Naive thymus-derived CD4-positive, alpha-beta T cell (primary cell): ENCODE measurements around the gene ATP2B2. TPM values are rescaled to one million over a fixed set of nuclear protein-coding genes. Genes with fewer than 3 reads are reported as not detected.

Source experiments
- ATAC-seq: fragments of 150-1000 bp; cut with Tn5 transposase; 2 replicates; pipeline ENCODE4 v1.10.0; 2021; ENCODE audit warnings: mild to moderate bottlenecking, moderate library complexity
- CTCF ChIA-PET: fragments of 350-600 bp; sonication (Branson Sonifier 250); formaldehyde crosslinking; loops from one replicate; lab custom pipeline; 2021; ENCODE audit warnings: antibody characterized with exemption; lab: Charles Lee
- POLR2A ChIA-PET: fragments of 350-600 bp; sonication (Branson Sonifier 250); formaldehyde crosslinking; loops from one replicate; lab custom pipeline; 2021; ENCODE audit warnings: antibody characterized with exemption, inconsistent platforms; lab: Charles Lee
- DNase-seq, 9 donors: peaks; one replicate each; pipeline versions ENCODE4 v3.0.0 to v3.0.0-alpha.2; 2020 to 2022; ENCODE audit warnings: mixed read lengths in 1 of 9
- H3K27ac ChIP-seq: one replicate; pipeline ENCODE4 v1.7.0; 2013; ENCODE audit warnings: mild to moderate bottlenecking, low read depth, low read length, moderate library complexity
- H3K27me3 ChIP-seq, 2 donors: one replicate each; pipeline ENCODE4 v1.7.0; 2013; ENCODE audit warnings: low read length in 2 of 2, mild to moderate bottlenecking in 2 of 2, moderate library complexity in 2 of 2; ENCODE audit not compliant: control insufficient read depth in 2 of 2, insufficient read depth in 2 of 2
- H3K36me3 ChIP-seq, 3 experiments: 1 replicate in 2 of 3; 2 replicates in 1 of 3; pipeline ENCODE4 v1.7.0; 2013; ENCODE audit warnings: low read length in 3 of 3, mild to moderate bottlenecking in 3 of 3, moderate library complexity in 1 of 3; ENCODE audit not compliant: insufficient read depth in 3 of 3, control insufficient read depth in 2 of 3
- H3K4me1 ChIP-seq, 2 donors: one replicate each; pipeline ENCODE4 v1.7.0; 2013; ENCODE audit warnings: low read length in 2 of 2, mild to moderate bottlenecking in 2 of 2, moderate library complexity in 1 of 2; ENCODE audit not compliant: control insufficient read depth in 2 of 2, insufficient read depth in 2 of 2
- H3K4me3 ChIP-seq: 2 replicates; pipeline ENCODE4 v1.7.0; 2013; ENCODE audit warnings: mild to moderate bottlenecking, low read length
- H3K9me3 ChIP-seq, 3 experiments: 1 replicate in 2 of 3; 2 replicates in 1 of 3; pipeline ENCODE4 v1.7.0; 2013; ENCODE audit warnings: low read length in 3 of 3; ENCODE audit not compliant: control insufficient read depth in 2 of 3
- H3K27ac Mint-ChIP-seq, 9 donors: one replicate each; pipeline ENCODE4 v1.8.0; 2020 to 2022; ENCODE audit warnings: mixed read lengths in 9 of 9, mild to moderate bottlenecking in 8 of 9, moderate library complexity in 5 of 9, inconsistent platforms in 2 of 9
- H3K27me3 Mint-ChIP-seq, 5 donors: one replicate each; pipeline ENCODE4 v1.8.0; 2021 to 2022; ENCODE audit warnings: mixed read lengths in 5 of 5, mild to moderate bottlenecking in 1 of 5
- H3K36me3 Mint-ChIP-seq, 5 donors: one replicate each; pipeline ENCODE4 v1.8.0; 2020 to 2022; ENCODE audit warnings: mixed read lengths in 5 of 5, mild to moderate bottlenecking in 3 of 5, inconsistent platforms in 1 of 5
- H3K4me1 Mint-ChIP-seq, 7 donors: one replicate each; pipeline ENCODE4 v1.8.0; 2020 to 2022; ENCODE audit warnings: mixed read lengths in 7 of 7, mild to moderate bottlenecking in 3 of 7, inconsistent platforms in 1 of 7
- H3K4me3 Mint-ChIP-seq, 10 donors: one replicate each; pipeline ENCODE4 v1.8.0; 2020 to 2022; ENCODE audit warnings: mild to moderate bottlenecking in 10 of 10, mixed read lengths in 10 of 10, moderate library complexity in 6 of 10, inconsistent platforms in 2 of 10
- H3K9me3 Mint-ChIP-seq, 11 donors: one replicate each; pipeline ENCODE4 v1.8.0; 2020 to 2022; ENCODE audit warnings: mixed read lengths in 11 of 11, mild to moderate bottlenecking in 4 of 11, inconsistent platforms in 1 of 11, moderate library complexity in 1 of 11
- intact Hi-C, 2 donors: fragments of 100-400 bp; cut with micrococcal nuclease; formaldehyde crosslinking; loops; one replicate each; pipeline ENCODE4 v1.15.1; 2023
- polyA plus RNA-seq, 2 donors: library from polyadenylated mRNA; unstranded; fragments of 300-500 nt; fragmentation: Illumina TruSeq; gene quantifications; one replicate each; pipeline ENCODE4 v1.2.3, GENCODE V29; 2021
- total RNA-seq, 6 experiments: library from RNA in 5 of 6; stranded (reverse) in 5 of 6; gene quantifications; 1 replicate in 5 of 6; 2 replicates in 1 of 6; pipeline ENCODE4 v1.2.3 and lab custom pipeline; 2021 to 2026

The ATP2B2 gene
- total and polyA plus RNA-seq, 7 experiments from 2014 or later: not detected

DNA sequence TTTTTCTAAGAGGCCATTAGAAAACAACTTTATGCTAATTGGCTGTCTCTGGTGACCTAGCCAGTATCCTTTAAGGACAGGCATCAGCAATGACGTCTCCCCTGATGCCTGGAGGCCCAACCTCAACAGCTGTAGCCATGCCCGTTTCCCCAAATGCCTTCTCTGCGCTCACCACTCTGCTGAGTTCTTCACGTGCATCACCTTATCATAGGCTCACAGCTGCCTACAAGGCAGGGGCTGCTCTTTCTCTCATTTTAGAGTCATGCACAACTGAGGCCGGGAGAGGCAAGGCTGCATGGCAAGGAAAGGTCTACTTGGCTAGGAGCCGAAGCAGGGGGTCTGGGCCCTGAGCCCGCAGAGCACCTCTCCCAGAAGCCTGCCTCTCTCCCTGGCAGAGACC, 140.6 kb downstream of the ATP2B2 start:
- DNase-seq (no peak), ATAC-seq (no peak)
- Mint-ChIP-seq H3K27ac (no peak overlapping the region), H3K27me3 (peaks cover 3 to 22% (median 10%) of the 10 kb centered on the region in 5 donors), H3K4me1 (peaks cover 0 to 16% (median 0%) of the 10 kb centered on the region in 7 donors), H3K4me3 (no peak overlapping the region), H3K36me3 (peaks cover 0 to 5% (median 3%) of the 10 kb centered on the region in 5 donors), H3K9me3 (peaks cover 0 to 5% (median 0%) of the 10 kb centered on the region in 11 donors)
- intact Hi-C loops: no loop called here
- ChIA-PET CTCF (no interaction called here), POLR2A (no interaction called here)
- no peaks in the 10 kb centered on the region for H3K9me3 ChIP-seq
- H3K4me1 ChIP-seq: no peaks in the 10 kb centered on the region
- no peaks in the 10 kb centered on the region for H3K27me3 ChIP-seq
- no peak overlapping the region for H3K27ac ChIP-seq
- no peak overlapping the region for H3K4me3 ChIP-seq
- H3K36me3 ChIP-seq: no peaks in the 10 kb centered on the region

DNA sequence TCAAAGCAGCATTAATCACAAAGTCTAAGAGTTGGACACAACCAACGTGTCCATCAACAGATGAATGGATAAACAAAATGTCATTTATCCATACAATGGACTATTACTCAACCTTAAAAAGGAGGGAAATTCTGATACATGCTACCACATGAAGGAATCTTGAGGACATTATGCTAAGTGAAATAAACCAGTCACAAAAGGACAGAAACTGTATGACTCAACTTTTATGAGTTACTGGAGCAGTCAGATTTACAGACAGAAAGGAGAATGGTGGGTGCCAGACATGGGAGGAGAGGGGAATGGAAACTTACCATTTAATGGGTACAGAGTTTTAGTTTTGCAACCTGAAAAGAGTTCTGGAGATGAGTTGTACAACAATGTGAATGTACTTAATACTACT, 141.5 kb downstream of the ATP2B2 start:
- ChIA-PET POLR2A (no interaction called here), CTCF (no interaction called here)
- Mint-ChIP-seq H3K4me3 (no peak overlapping the region), H3K36me3 (peaks cover 0 to 5% (median 3%) of the 10 kb centered on the region in 5 donors), H3K9me3 (peaks cover 0 to 5% (median 0%) of the 10 kb centered on the region in 11 donors), H3K27me3 (peaks cover 3 to 22% (median 5%) of the 10 kb centered on the region in 5 donors), H3K4me1 (peaks cover 0 to 16% (median 0%) of the 10 kb centered on the region in 7 donors), H3K27ac (no peak overlapping the region)
- H3K36me3 ChIP-seq: no peaks in the 10 kb centered on the region
- intact Hi-C loops: no loop called here
- no peaks in the 10 kb centered on the region for H3K4me1 ChIP-seq
- H3K4me3 ChIP-seq: no peak overlapping the region
- H3K27ac ChIP-seq: no peak overlapping the region
- H3K9me3 ChIP-seq: no peaks in the 10 kb centered on the region
- ATAC-seq (no peak), DNase-seq (no peak)
- H3K27me3 ChIP-seq: no peaks in the 10 kb centered on the region

GRCh38 chr3:10361375-10361774, 144.0 kb downstream of the ATP2B2 start:
- H3K4me3 Mint-ChIP-seq: no peak overlapping the region
- peaks cover 0 to 7% (median 0%) of the 10 kb centered on the region in 7 donors for H3K4me1 Mint-ChIP-seq
- Histone ChIP-seq H3K9me3 (no peaks in the 10 kb centered on the region), H3K36me3 (no peaks in the 10 kb centered on the region), H3K27me3 (no peaks in the 10 kb centered on the region), H3K4me1 (no peaks in the 10 kb centered on the region), H3K4me3 (no peak overlapping the region), H3K27ac (no peak overlapping the region)
- intact Hi-C loops: no loop called here
- no peak overlapping the region for H3K27ac Mint-ChIP-seq
- H3K9me3 Mint-ChIP-seq: peaks cover 0 to 5% (median 0%) of the 10 kb centered on the region in 11 donors
- peaks cover 0 to 15% (median 5%) of the 10 kb centered on the region in 5 donors for H3K27me3 Mint-ChIP-seq
- POLR2A ChIA-PET: no interaction called here
- CTCF ChIA-PET: interaction anchor here (1.1 kb wide), 1 partner anchor 9 kb away, joined by 3 read pairs; no protein-coding TSS in a partner anchor
- H3K36me3 Mint-ChIP-seq: peaks cover 0 to 4% (median 0%) of the 10 kb centered on the region in 5 donors
- ATAC-seq: no peak
- no peak for DNase-seq

DNA sequence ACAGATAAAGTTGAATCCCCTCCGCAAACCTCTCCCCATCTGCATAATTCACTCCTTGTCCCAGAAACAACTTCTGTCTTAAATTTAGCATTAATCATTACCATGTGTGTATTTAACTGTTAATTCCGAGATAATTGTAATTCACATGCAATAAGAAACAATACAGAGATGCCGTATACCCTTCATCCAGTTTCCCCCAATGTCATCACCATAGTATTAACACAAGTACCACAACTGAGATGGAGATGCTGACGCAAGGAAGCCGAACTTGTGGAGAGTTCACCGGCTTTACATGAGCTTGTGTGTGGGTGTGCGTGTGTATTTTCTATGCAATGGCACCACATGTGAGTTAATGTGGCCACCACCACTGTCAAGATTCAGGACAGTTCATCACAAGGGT, 144.9 kb downstream of the ATP2B2 start:
- ATAC-seq (no peak), DNase-seq (no peak)
- H3K36me3 ChIP-seq: no peaks in the 10 kb centered on the region
- POLR2A ChIA-PET: no interaction called here
- Mint-ChIP-seq H3K27ac (no peak overlapping the region), H3K27me3 (peaks cover 0 to 15% (median 5%) of the 10 kb centered on the region in 5 donors), H3K36me3 (peaks cover 0 to 4% (median 0%) of the 10 kb centered on the region in 5 donors), H3K9me3 (peaks cover 0 to 5% (median 0%) of the 10 kb centered on the region in 11 donors), H3K4me1 (no peaks in the 10 kb centered on the region), H3K4me3 (no peak overlapping the region)
- H3K27ac ChIP-seq: no peak overlapping the region
- intact Hi-C loops: no loop called here
- CTCF ChIA-PET: interaction anchor here (1.1 kb wide), 1 partner anchor 9 kb away, joined by 3 read pairs; no protein-coding TSS in a partner anchor
- no peaks in the 10 kb centered on the region for H3K9me3 ChIP-seq
- H3K4me1 ChIP-seq: no peaks in the 10 kb centered on the region
- H3K27me3 ChIP-seq: no peaks in the 10 kb centered on the region
- no peak overlapping the region for H3K4me3 ChIP-seq

- POLR2A ChIA-PET: no interaction called here
- Histone ChIP-seq H3K36me3 (no peaks in the 10 kb centered on the region), H3K27ac (no peak overlapping the region), H3K27me3 (no peaks in the 10 kb centered on the region), H3K9me3 (no peaks in the 10 kb centered on the region), H3K4me1 (no peaks in the 10 kb centered on the region), H3K4me3 (no peak overlapping the region)
- DNase-seq (no peak), ATAC-seq (no peak)
- Mint-ChIP-seq H3K27ac (no peak overlapping the region), H3K36me3 (peaks cover 0 to 4% (median 0%) of the 10 kb centered on the region in 5 donors), H3K27me3 (peaks cover 4 to 15% (median 5%) of the 10 kb centered on the region in 5 donors), H3K4me3 (no peak overlapping the region), H3K9me3 (peaks cover 0 to 5% (median 0%) of the 10 kb centered on the region in 11 donors), H3K4me1 (no peaks in the 10 kb centered on the region)
- CTCF ChIA-PET: no interaction called here
- intact Hi-C loops: no loop called here
These were observed 145.6 kb downstream of the ATP2B2 start for GRCh38 chr3:10359761-10360161.

DNA sequence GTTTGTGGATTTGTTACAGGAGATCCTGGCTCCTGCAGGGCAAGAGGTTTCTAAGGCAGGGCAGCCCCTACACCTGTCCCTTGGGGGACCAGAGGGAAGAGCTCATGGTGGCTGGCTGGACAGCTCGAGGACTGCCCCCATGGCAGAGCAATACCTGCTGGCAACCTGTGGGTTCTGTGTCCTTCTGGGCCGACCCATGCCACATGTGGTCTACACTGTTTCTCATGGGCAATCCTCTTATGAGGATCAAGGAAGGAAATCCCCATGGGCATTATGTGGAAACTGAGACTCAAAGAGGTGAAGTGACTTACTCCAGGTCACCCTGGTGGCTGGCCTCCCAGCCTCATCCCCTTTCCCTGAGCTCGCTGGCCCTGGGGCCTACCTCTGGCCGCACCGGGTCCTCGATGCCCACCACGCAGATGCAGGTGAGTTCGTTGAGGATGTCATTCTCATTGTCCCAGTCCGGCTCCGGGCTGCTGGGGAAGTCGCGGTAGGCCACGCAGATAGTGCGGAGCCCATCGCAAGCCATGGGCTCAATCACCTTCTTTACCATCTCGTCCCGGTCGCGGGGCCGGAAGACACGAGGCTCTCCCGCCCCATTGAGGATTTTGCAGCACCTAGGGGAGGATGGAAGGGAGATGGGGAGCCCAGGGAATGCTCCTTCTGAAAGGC, 146.9 kb downstream of the ATP2B2 start:
- no peak for ATAC-seq

More for the DNA sequence above, 146.9 kb downstream of the ATP2B2 start:
- Histone ChIP-seq H3K4me3 (no peak overlapping the region), H3K4me1 (peaks cover 0 to 3% of the 10 kb centered on the region in 2 donors), H3K36me3 (no peaks in the 10 kb centered on the region), H3K27me3 (no peaks in the 10 kb centered on the region), H3K9me3 (no peaks in the 10 kb centered on the region), H3K27ac (no peak overlapping the region)
- H3K9me3 Mint-ChIP-seq: peaks cover 0 to 5% (median 0%) of the 10 kb centered on the region in 11 donors
- peaks cover 5 to 15% (median 8%) of the 10 kb centered on the region in 5 donors for H3K27me3 Mint-ChIP-seq
- no peak for DNase-seq
- POLR2A ChIA-PET: no interaction called here
- peaks cover 0 to 4% (median 0%) of the 10 kb centered on the region in 5 donors for H3K36me3 Mint-ChIP-seq
- H3K27ac Mint-ChIP-seq: no peak overlapping the region
- peaks cover 0 to 6% (median 0%) of the 10 kb centered on the region in 7 donors for H3K4me1 Mint-ChIP-seq
- no peak overlapping the region for H3K4me3 Mint-ChIP-seq
- CTCF ChIA-PET: no interaction called here
- intact Hi-C loops: no loop called here
